Erythroblast (primary cell): ENCODE results near the gene FGFR2.

Experiments
- GATA1 ChIP-seq: IDR thresholded peaks from 2 replicates; pipeline ENCODE4 v1.6.1; 2011; ENCODE audit warnings: low read depth, mild to moderate bottlenecking, control low read depth, low read length, moderate library complexity
- POLR2A ChIP-seq: IDR thresholded peaks from 2 replicates; pipeline ENCODE4 v1.6.1; 2011; ENCODE audit warnings: mild to moderate bottlenecking, low read length

GRCh38 chr10:121577568-121577967, 20.7 kb downstream of the FGFR2 start:
- TF ChIP-seq POLR2A (no peak), GATA1 (no peak)
